NCI-H2107 (cell line): ENCODE results near the gene UCHL3.
"Not testable (repeated sequence)": the region's sequence is repeated elsewhere in the genome, so short reads cannot be mapped to it uniquely, and the experiment has no call there.

Source experiments
- DNase-seq: peaks from one replicate; lab custom pipeline; 2025; lab: John Stamatoyannopoulos, UW

Gene UCHL3

DNA sequence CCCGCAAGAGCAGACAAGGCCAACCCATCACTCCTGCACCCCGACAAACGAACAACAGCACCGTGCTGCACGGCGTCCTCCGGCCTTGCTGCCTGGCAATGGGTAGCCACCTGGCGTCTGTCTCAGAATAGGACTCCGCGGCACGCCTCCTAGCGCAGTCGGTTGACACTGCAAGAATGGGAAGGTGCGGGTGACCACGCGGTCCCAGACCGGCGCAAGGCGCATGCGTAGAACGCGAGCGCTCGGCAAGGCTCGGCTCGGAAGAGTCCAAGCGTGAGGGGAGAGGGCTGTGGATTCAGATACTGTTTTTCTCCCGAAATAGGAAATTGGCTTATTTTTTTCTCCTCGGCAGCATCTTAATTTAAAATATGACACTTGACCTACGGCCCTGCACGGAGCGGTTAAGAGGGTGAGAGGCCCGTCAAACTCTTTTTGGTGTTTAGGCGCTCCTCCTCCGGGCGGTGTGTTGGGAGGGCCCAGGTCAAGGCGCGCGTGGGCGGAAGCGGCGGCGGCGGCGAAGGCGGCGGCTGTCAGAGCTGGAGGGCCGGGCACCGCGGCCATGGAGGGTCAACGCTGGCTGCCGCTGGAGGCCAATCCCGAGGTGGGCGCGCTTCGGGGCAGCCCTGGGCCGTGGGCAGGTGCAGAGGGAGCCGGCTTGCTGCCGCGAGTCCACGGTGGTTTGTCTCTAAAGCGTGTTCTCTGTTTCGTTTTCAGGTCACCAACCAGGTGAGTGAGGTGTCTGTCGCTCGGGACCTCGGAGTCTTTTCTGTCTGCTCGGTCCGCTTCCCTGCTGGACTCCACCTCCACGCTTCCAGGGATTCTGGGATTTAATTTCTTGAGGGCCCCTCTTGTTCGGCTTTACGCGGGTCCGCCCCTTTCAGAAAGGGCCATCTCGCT is at the start of gene UCHL3:
Gene UCHL3 (plus strand): TSS at position 530 of the 897 bp plus-strand sequence. CDS start 30 bp downstream, at position 560.
- DNase-seq, result peak; percentile 91

GRCh38 chr13:75505327-75505726 is 44.3 kb upstream of the UCHL3 start:
- DNase-seq, result no peak

DNA sequence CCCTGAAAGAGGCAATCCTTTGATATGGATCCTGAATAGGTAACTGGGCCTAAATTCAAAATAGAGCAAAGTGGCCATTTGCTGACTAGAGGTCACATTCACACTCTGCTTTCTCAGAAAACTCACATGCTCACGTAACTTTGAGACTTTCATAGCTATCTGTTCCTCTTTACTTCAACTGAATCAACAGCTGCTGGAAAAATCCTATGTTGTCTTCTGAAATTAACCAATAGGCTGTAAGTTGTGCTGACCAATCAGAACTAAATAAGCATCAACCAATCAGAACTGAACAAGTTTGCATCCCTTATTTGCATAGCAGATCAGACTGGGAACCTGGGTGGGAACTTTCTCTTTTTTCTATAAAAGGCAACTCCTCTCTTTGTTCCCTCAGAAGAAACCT is 43.6 kb upstream of the UCHL3 start:
- no peak for DNase-seq

DNA sequence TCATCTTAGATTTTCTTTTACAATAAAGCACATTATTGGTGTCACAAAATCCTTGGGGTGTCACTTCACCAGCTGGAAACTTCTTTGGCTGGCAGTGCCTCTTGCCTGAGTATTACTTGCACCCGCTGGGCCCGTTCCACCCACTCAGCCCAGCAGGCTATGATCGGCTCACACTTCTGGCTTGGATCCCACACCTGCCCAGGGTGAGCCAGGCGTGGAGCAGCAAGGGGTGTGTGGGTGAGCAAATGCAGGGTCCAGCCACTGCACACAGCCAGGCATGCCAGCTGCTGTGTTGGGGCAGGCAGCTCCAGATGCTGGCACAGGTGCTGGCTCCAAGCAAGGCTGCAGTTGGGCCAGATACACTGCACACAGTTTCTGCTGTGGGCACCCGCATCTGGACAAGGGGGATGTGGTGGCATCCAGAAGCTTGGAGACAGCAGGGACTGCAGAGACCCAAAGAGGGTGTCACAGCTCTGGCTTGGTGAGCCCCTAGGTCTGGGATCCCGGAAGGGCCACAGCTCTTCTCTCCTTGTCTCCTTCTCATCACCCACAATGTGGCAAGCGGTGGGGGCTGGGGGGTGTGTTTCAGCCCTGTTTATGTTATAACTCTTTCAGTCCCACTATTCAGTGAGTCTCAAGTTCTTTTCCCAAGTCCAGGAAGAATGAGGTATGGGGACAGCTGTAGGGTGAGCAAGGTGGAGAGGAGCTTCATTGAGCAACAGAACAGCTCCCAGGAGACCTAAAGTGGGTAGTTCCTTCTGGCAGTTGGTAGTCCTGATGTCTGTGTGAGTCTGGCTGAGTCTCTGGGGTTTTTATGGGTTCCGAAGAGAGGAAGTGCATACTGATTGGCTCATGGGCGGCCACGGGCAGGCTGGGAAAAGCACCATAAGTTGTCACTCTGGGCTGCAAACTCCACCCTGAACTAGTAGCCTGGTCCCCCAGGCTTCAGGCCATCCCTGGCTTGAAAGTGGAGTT is 42.3 kb upstream of the UCHL3 start:
- DNase-seq, result no peak

- DNase-seq, result no peak
These were observed 41.5 kb upstream of the UCHL3 start for GRCh38 chr13:75508002-75508548.

DNA sequence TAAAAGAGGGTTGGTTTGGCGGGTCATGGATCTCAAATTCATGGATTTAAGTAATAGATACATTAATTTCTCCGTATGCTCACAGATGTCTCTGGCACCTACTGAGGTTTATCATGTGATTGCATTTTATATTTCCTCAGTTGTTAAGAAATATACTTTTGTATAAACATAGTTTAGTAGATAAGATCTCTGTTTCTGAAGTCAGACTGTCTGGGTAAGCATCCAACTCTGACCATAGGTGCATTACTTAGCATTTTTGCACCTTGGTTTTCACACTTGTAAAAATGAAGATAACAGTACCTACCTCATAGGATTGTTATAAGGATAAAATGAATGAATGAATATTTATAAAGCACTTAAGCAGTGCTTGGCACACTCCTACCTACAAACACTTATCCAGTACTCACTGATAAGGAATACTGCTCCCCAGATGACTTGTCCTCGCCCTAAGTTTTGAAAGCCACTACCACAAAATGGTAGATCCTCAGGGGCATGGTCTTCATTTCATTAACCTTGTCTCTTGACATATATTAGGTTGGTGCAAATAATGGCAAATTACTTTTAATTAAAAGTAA is 38.5 kb upstream of the UCHL3 start:
- no peak for DNase-seq

- no peak for DNase-seq
These were observed 37.3 kb upstream of the UCHL3 start for GRCh38 chr13:75512253-75512652.

- no peak for DNase-seq
These were observed 36.3 kb upstream of the UCHL3 start for GRCh38 chr13:75513271-75513670.

- no peak for DNase-seq
These were observed 35.3 kb upstream of the UCHL3 start for GRCh38 chr13:75514080-75514995.

GRCh38 chr13:75518439-75519088 is 31.0 kb upstream of the UCHL3 start:
- DNase-seq, result no peak

DNA sequence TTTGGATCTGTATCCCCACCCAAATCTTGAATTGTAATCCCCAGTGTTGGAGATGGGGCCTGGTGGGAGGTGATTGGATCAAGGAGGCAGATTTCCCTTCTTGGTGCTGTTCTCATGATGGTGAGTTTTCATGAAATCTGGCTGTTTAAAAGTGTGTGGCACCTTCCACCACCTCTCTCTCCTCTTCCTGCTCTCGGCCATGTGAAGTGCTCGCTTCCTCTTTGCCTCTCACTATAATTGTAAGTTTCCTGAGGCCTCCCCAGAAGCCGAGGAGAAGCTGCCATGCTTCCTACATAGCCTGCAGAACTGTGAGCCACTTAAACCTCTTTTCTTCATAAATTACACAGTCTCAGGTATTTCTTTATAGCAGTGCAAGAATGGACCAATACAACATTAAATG is 27.6 kb upstream of the UCHL3 start:
- no peak for DNase-seq

DNA sequence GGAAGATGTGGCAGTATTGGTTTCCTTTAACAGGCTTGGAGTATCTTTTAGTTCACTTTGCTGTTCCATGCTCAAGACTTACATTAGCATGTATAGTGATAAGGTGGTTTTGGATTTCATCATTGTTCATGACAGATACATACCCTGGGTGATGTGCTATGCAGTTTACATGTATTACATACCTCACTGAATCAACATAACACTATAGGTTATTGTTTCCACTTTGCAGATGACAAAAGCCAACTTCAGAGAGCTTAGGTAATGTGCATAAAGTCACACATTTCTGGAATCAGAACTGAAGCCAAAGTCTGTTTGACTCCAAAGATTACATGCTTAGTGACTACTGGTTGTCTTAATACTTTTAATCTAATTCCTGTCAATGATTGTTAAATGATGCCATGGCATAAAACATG is 19.0 kb upstream of the UCHL3 start:
- no peak for DNase-seq

- DNase-seq, result no peak
These were observed 15.7 kb upstream of the UCHL3 start for GRCh38 chr13:75533861-75534260.

DNA sequence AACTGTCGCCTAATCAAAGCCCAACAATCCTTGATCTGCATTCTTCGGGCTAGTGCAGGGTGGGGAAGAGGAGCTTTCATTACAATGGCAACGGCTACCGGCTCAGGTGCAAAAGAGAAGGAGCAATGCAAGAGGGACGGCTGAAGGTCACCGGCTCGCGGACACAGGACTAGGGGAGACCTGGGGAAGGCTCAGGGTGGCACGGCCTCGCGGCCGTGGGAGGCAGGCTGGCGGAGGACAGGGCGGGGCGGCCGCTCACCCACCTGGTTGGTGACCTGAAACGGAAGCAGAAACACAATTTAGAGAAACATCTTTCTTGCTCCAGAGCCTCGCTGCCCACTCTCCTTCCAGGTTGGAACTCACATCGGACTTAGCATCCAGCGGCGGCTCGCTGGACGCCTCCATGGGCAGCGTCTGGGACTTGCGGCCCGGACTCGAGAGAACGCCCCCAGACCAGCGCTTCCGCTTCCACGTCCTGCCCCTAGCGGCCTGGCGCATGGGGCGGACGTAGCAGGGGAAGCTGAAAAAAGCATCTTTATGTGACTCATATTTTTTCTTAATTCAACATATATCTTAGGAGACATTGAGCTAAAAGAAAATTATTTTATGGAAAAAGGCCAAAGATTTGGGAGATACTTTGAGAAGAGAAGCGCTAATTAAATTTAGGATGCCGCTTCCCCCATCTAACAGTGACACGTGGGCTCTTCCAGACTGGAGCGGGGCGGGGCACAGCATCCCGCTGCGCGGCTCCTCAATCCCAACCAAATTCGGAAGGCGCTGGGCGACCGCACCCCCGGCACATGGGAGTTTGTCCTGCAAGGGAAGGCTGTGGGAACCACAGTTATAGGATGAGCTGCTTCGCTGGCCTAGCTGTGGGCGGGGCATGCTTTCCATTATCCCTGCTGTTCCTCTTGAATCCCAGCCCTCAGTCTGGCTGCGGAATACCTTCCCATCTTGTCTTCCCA is 11.9 kb upstream of the UCHL3 start, which contains the start of gene COMMD6:
Gene COMMD6 (minus strand): TSS at position 441 of the 965 bp plus-strand sequence. CDS start 36 bp downstream, at position 405.
- DNase-seq, result peak; percentile 93

DNA sequence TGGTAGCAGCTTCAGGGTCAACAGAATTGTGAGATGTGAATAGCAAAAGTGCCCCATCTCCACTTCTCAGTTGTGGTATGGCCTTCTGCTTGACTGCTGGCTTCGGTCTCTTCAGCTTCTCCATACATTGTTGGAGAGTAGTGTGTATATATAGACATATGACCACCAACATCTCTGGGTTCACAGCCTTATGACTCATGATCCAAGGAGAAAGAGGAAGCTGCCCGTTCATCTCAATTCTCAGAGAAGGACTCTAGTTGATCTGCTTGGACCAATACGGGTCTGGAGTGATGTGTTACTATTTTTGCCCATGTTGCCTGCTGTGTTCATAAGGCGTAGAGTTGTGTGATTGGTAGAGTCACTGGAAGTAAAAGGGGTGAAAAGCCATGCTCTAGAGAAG is 8.3 kb upstream of the UCHL3 start:
- no peak for DNase-seq

- no peak for DNase-seq
These were observed 7.6 kb upstream of the UCHL3 start for GRCh38 chr13:75541961-75542360.

DNA sequence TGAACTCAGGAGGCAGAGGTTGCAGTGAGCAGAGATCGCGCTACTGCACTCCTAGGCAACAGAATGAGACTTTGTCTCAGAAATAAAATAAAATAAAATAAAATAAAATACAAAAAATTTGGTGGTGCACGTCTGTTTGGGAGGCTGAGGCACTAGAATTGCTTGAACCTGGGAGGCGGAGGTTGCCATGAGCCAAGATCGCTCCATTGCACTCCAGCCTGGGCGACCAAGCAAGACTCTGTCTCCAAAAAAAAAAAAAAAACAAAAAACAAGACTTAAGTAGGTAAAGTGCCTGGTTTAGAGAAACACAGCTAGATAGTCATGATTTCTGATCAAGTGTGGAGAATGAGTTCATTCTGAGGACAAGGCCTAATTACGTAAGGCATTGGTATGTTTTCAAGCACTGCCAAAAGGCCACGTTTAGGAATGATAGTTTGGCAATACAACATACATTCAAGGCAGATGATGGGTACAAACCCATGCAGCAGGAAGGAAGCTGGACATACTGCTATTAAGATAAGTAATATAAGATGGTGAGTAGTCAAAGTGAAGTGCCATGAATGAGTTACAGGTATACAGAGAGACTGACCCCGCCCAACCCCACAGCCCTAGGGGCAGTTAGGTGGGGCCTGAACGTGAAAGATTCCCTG is 4.8 kb upstream of the UCHL3 start:
- no peak for DNase-seq

DNA sequence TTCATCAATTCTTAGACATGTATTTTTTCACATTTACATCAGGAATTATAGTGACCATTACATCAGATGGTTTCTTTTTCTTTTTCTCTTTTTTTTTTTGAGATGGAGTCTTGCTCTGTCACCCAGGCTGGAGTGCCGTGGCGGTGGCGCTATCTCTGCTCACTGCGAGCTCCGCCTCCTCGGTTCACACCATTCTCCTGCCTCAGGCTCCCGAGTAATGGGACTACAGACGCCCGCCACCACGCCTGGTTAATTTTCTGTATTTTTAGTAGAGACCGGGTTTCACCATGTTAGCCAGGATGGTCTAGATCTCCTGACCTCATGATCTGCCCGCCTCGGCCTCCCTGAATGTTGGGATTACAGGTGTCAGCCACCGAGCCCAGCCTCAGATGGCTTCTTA is 4.2 kb upstream of the UCHL3 start:
- DNase-seq, result not testable (repeated sequence)

GRCh38 chr13:75547917-75548316 is 1.7 kb upstream of the UCHL3 start:
- DNase-seq, result no peak
